ENCODE measurements around the gene HKDC1.

GRCh38 chr10:69262292-69262751 is 42.2 kb downstream of the HKDC1 start:
- no peak for TF ChIP-seq CTCF (IDR thresholded peaks at IDR 0.05)
- TF ChIP-seq POLR2A (IDR thresholded peaks at IDR 0.05): no peak
